Gastroesophageal sphincter (tissue), 3 donors: ENCODE measurements around the gene GPX4.

Experiments used
- EP300 ChIP-seq: sonication (generic); formaldehyde crosslinking; IDR thresholded peaks from one replicate; pipeline ENCODE4 v1.6.1; 2017; ENCODE audit warnings: antibody characterized with exemption, mild to moderate bottlenecking
- POLR2A ChIP-seq, 2 donors: fragments of 450-650 bp; IDR thresholded peaks; one replicate each; pipeline ENCODE4 v1.6.1; 2017; ENCODE audit warnings: antibody characterized with exemption in 2 of 2, mild to moderate bottlenecking in 2 of 2, moderate library complexity in 1 of 2
- TF ChIP-seq, protein P1 (sequence below), 4 experiments: fragments of 200-600 bp in 2 of 4; fragments of 450-650 bp in 2 of 4; sonication (generic) in 1 of 4; IDR thresholded peaks; one replicate each; pipeline ENCODE4 v1.5.1; 2017 to 2019; ENCODE audit warnings: antibody characterized with exemption in 4 of 4, mild to moderate bottlenecking in 2 of 4, moderate library complexity in 2 of 4

DNA sequence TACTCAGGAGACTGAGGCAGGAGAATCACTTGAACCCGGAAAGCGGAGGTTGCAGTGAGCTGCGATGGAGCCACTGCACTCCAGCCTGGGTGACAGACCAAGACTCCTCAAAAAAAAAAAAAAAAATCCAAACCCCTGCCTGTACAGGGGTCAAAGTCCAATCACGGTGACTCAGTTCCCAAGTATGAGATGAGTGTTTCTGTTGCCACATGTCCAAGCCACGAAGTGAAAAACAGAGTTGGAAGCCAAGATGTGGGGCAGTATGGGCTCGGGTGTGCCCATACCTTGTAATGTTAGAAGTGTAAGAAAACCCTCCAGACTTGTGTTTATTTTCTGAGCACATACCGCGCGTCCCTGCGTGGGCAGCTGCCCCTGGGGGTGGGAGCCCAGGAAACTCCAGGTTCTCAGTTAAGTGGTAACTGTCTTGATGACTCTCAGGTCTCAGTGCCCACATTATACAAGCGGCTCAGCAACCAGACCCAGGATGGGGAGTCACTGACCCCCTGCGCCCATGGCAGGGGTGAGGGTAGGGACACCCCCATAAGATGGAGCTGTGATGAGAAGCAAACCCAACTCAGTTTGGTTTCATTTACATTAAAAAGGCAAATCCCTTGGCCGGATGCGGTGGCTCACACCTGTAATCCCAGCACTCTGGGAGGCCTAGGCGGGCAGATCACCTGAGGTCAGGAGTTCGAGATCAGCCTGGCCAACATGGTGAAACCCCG is 1.2 kb upstream of the GPX4 start:
- TF ChIP-seq, protein P1, sequence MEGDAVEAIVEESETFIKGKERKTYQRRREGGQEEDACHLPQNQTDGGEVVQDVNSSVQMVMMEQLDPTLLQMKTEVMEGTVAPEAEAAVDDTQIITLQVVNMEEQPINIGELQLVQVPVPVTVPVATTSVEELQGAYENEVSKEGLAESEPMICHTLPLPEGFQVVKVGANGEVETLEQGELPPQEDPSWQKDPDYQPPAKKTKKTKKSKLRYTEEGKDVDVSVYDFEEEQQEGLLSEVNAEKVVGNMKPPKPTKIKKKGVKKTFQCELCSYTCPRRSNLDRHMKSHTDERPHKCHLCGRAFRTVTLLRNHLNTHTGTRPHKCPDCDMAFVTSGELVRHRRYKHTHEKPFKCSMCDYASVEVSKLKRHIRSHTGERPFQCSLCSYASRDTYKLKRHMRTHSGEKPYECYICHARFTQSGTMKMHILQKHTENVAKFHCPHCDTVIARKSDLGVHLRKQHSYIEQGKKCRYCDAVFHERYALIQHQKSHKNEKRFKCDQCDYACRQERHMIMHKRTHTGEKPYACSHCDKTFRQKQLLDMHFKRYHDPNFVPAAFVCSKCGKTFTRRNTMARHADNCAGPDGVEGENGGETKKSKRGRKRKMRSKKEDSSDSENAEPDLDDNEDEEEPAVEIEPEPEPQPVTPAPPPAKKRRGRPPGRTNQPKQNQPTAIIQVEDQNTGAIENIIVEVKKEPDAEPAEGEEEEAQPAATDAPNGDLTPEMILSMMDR (IDR thresholded peaks at IDR 0.05): no peak
- TF ChIP-seq EP300 (no peak), POLR2A (IDR thresholded peaks at IDR 0.05) (no peak)
